Measurements from ENCODE around the gene PPFIA4.

PPFIA4 gene

DNA sequence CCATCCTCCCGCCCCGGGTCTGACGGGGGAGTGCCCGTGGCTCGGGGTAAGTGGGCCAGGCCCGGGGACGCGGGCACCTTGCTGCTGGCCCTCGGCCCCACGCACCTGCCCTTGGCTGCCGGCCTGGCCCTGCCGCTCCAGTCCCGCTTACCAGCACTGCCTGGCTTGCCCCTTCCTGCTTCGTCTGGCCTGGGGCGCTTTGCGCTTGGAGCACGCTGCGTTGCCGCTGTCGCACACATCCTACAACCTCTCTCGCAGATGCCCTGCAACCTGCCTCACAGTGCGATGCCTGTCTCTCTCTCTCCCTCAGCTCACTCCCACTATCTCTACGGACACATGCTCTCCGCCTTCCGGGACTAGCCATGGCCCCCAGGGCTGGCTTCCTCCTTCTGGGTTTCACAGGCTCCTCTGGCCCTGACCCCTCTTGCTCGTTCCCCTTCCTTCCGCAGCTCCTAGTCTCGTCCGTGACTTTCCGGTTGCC is 49.8 kb downstream of the PPFIA4 start:
- Histone ChIP-seq H3K27ac (no peak overlapping the region), H3K79me2 (ENCODE audit: insufficient read depth, low read depth) (no peaks in the 10 kb centered on the region), H3K9ac (no peak overlapping the region), H2AFZ (ENCODE audit: low read depth) (no peak overlapping the region), H4K20me1 (ENCODE audit: insufficient read depth) (no peaks in the 10 kb centered on the region), H3K4me2 (no peak overlapping the region), H3K27me3 (ENCODE audit: insufficient read depth, low read depth) (no peaks in the 10 kb centered on the region), H3K4me3 (IDR thresholded peaks at IDR 0.05; ENCODE audit: insufficient read depth, low read depth, low read length) (no peak overlapping the region), H3K36me3 (ENCODE audit: insufficient read depth) (no peaks in the 10 kb centered on the region), H3K4me1 (ENCODE audit: low read depth, poor library complexity, severe bottlenecking) (no peaks in the 10 kb centered on the region)
- TF ChIP-seq, protein P1, sequence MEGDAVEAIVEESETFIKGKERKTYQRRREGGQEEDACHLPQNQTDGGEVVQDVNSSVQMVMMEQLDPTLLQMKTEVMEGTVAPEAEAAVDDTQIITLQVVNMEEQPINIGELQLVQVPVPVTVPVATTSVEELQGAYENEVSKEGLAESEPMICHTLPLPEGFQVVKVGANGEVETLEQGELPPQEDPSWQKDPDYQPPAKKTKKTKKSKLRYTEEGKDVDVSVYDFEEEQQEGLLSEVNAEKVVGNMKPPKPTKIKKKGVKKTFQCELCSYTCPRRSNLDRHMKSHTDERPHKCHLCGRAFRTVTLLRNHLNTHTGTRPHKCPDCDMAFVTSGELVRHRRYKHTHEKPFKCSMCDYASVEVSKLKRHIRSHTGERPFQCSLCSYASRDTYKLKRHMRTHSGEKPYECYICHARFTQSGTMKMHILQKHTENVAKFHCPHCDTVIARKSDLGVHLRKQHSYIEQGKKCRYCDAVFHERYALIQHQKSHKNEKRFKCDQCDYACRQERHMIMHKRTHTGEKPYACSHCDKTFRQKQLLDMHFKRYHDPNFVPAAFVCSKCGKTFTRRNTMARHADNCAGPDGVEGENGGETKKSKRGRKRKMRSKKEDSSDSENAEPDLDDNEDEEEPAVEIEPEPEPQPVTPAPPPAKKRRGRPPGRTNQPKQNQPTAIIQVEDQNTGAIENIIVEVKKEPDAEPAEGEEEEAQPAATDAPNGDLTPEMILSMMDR (conservative IDR thresholded peaks at IDR 0.05; ENCODE audit: low read depth, low read length), result no peak

DNA sequence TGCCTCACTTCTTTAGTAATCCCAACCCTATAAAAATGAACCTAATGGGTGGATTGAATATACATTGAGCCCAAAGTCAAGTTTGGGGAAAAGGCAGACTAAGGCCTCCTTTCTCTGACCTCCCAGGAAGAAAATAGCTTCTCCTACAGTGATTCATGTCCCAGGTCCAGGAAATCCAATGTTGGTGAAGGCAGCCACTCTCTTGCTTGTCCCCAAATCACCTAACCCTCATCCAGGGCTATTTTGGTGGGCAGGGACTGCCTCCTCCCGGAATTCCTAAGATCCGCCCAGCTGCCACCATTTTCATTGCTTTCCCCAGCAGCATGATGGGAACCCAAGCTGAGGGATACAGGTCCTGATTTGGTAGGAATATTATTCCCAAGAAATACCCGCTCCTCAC is 51.1 kb downstream of the PPFIA4 start:
- H4K20me1 ChIP-seq (ENCODE audit: insufficient read depth), result no peaks in the 10 kb centered on the region
- no peak overlapping the region for H2AFZ ChIP-seq (ENCODE audit: low read depth)
- H3K4me3 ChIP-seq (IDR thresholded peaks at IDR 0.05; ENCODE audit: insufficient read depth, low read depth, low read length), result no peak overlapping the region
- H3K27ac ChIP-seq, result no peak overlapping the region
- TF ChIP-seq, protein P1 (conservative IDR thresholded peaks at IDR 0.05; ENCODE audit: low read depth, low read length), result no peak
- no peak overlapping the region for H3K9ac ChIP-seq
- H3K79me2 ChIP-seq (ENCODE audit: insufficient read depth, low read depth), result no peaks in the 10 kb centered on the region
- no peaks in the 10 kb centered on the region for H3K27me3 ChIP-seq (ENCODE audit: insufficient read depth, low read depth)
- no peak overlapping the region for H3K4me2 ChIP-seq
- no peaks in the 10 kb centered on the region for H3K4me1 ChIP-seq (ENCODE audit: low read depth, poor library complexity, severe bottlenecking)
- H3K36me3 ChIP-seq (ENCODE audit: insufficient read depth), result no peaks in the 10 kb centered on the region

DNA sequence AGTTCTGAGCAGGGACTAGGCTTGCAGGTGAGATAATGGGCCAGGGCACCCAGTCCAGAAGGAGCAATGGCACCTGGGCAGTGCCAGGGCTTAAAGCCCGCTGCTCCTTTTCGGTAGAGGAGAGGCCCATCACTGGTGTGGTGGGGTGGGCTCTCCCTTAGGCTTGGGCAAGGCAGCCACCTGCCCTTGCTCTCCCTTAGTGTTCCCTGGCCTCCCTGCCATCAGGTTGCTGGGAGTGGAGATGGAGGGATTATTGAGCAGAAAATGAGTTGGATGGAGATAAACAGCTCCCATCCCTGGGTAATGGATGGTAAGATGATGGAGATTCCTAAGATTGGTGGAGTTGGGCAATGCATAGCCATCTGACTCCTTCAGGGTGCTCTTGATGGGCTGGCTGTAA is 51.7 kb downstream of the PPFIA4 start:
- Histone ChIP-seq H2AFZ (ENCODE audit: low read depth) (no peak overlapping the region), H3K4me1 (ENCODE audit: low read depth, poor library complexity, severe bottlenecking) (no peaks in the 10 kb centered on the region), H3K27me3 (ENCODE audit: insufficient read depth, low read depth) (no peaks in the 10 kb centered on the region), H3K4me2 (no peak overlapping the region), H4K20me1 (ENCODE audit: insufficient read depth) (no peaks in the 10 kb centered on the region), H3K79me2 (ENCODE audit: insufficient read depth, low read depth) (no peaks in the 10 kb centered on the region), H3K9ac (no peak overlapping the region), H3K36me3 (ENCODE audit: insufficient read depth) (no peaks in the 10 kb centered on the region), H3K27ac (no peak overlapping the region), H3K4me3 (IDR thresholded peaks at IDR 0.05; ENCODE audit: insufficient read depth, low read depth, low read length) (no peak overlapping the region)
- TF ChIP-seq, protein P1 (conservative IDR thresholded peaks at IDR 0.05; ENCODE audit: low read depth, low read length), result no peak

DNA sequence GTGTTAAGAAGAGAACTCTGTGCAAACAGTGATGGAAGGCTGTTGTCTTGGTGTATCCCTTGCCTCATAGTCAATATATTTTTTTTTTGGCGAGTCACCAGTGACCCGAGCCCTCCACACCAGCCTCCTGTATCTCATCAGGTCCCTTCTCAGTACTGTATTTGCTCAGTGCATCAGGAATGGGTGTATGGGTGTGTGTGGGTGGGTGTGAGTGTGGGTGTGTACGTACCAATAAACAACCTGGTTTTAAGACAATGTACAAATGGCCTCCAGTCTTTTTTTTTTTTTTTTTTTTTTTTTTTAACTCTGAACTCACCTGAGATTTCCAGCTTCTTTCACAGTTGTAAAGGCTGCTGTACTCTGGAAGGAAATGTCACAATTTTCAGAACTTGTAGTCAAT is 52.2 kb downstream of the PPFIA4 start:
- H3K9ac ChIP-seq, result no peak overlapping the region
- no peaks in the 10 kb centered on the region for H3K36me3 ChIP-seq (ENCODE audit: insufficient read depth)
- H3K4me1 ChIP-seq (ENCODE audit: low read depth, poor library complexity, severe bottlenecking), result no peaks in the 10 kb centered on the region
- no peaks in the 10 kb centered on the region for H3K27me3 ChIP-seq (ENCODE audit: insufficient read depth, low read depth)
- no peak overlapping the region for H2AFZ ChIP-seq (ENCODE audit: low read depth)
- H3K4me3 ChIP-seq (IDR thresholded peaks at IDR 0.05; ENCODE audit: insufficient read depth, low read depth, low read length), result no peak overlapping the region
- no peaks in the 10 kb centered on the region for H3K79me2 ChIP-seq (ENCODE audit: insufficient read depth, low read depth)
- H4K20me1 ChIP-seq (ENCODE audit: insufficient read depth), result no peaks in the 10 kb centered on the region
- no peak overlapping the region for H3K27ac ChIP-seq
- TF ChIP-seq, protein P1 (conservative IDR thresholded peaks at IDR 0.05; ENCODE audit: low read depth, low read length), result no peak
- H3K4me2 ChIP-seq, result no peak overlapping the region

All from KMS-11 (cell line).